ENCODE results near the gene ANKS1B. TPM values are rescaled to one million over a fixed set of nuclear protein-coding genes. Genes with fewer than 3 reads are reported as not detected.

The ANKS1B gene
- total and polyA plus RNA-seq, 2 of the 4 experiments (the other 2 are of a cell fraction) = 0.17 to 0.18 TPM

DNA sequence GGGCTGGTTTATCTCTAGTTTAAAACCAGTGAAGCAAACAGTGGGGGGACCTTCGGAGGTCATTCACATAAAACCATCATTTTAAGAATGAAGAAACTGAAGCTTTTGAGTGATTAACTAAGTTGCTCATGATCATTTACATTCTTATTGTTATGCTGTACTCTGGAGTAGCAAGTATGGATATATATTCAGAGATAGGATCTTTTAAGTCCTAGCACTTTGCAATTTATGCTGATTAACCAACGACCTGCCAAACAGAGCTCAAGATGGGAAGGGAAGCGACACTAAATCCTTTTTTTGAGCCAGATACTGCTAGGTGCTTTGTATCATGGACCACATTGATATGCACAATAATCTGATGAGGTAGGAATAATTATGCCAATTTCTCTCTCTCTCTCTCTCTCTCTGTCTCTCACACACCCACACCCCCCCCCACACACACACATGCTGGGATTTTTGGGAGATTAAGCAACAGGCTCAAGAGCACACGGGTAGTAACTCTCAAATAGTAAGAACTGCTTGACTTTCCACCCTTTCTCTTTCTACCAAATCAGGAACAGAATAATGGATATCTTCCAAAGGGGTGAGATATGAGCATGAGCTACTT is 1036.3 kb downstream of the ANKS1B start:
- no peaks in the 10 kb centered on the region for H3K79me1 ChIP-seq (ENCODE audit: low read depth in 1 of 2, low read length in 2 of 2)
- no peak overlapping the region for H2BK5ac ChIP-seq (ENCODE audit: low read depth, low read length, poor library complexity, severe bottlenecking)
- no peaks in the 10 kb centered on the region for H3K4me1 ChIP-seq (ENCODE audit: control insufficient read depth, insufficient read depth, low read length)
- no peak overlapping the region for H3K4me2 ChIP-seq (ENCODE audit: low read depth, low read length)
- H3K36me3 ChIP-seq (ENCODE audit: control insufficient read depth, insufficient read depth, low read length) = no peaks in the 10 kb centered on the region
- H2AK5ac ChIP-seq (ENCODE audit: low read depth, low read length) = no peak overlapping the region
- TF ChIP-seq USF2 (IDR thresholded peaks at IDR 0.05; ENCODE audit: low read depth, low read length) (no peak), NFE2L2 (IDR thresholded peaks at IDR 0.05; ENCODE audit: low read depth, low read length) (no peak), MAZ (IDR thresholded peaks at IDR 0.05; ENCODE audit: borderline replicate concordance, low read depth, low read length) (no peak), MXI1 (IDR thresholded peaks at IDR 0.05; ENCODE audit: borderline replicate concordance, low read depth, low read length) (no peak), RAD21 (IDR thresholded peaks at IDR 0.05; ENCODE audit: low read length) (no peak), RFX5 (IDR thresholded peaks at IDR 0.05; ENCODE audit: low read depth, low read length) (no peak), RCOR1 (IDR thresholded peaks at IDR 0.05; ENCODE audit: insufficient replicate concordance, low read length) (no peak), BHLHE40 (IDR thresholded peaks at IDR 0.05; ENCODE audit: low read depth, low read length) (no peak), FOS (IDR thresholded peaks at IDR 0.05; ENCODE audit: low read depth, low read length) (no peak), POLR2A (IDR thresholded peaks at IDR 0.05; ENCODE audit: low read depth, low read length) (no peak), MAFK (IDR thresholded peaks at IDR 0.05; ENCODE audit: low read depth, low read length) (no peak)
- TF ChIP-seq, protein P1, sequence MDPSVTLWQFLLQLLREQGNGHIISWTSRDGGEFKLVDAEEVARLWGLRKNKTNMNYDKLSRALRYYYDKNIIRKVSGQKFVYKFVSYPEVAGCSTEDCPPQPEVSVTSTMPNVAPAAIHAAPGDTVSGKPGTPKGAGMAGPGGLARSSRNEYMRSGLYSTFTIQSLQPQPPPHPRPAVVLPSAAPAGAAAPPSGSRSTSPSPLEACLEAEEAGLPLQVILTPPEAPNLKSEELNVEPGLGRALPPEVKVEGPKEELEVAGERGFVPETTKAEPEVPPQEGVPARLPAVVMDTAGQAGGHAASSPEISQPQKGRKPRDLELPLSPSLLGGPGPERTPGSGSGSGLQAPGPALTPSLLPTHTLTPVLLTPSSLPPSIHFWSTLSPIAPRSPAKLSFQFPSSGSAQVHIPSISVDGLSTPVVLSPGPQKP (IDR thresholded peaks at IDR 0.05; ENCODE audit: borderline replicate concordance, low read depth, low read length) = no peak
- ChIA-PET POLR2A (ENCODE audit: unreplicated experiment) (no interaction called here), CTCF (no interaction called here)
- no peaks in the 10 kb centered on the region for H3K27me3 ChIP-seq (ENCODE audit: control insufficient read depth, insufficient read depth, low read length)
- H3K9me1 ChIP-seq (ENCODE audit: insufficient read depth, low read length) = no peaks in the 10 kb centered on the region
- H3K23ac ChIP-seq (ENCODE audit: low read depth, low read length) = no peak overlapping the region
- ATAC-seq (ENCODE audit: low read depth) (no peak), DNase-seq (no peak)
- H2BK120ac ChIP-seq (ENCODE audit: low read depth, low read length) = no peak overlapping the region
- no peak overlapping the region for H2AFZ ChIP-seq (replicated peaks; ENCODE audit: low read length, poor library complexity)
- H4K5ac ChIP-seq (ENCODE audit: low read depth, low read length) = no peak overlapping the region
- H4K8ac ChIP-seq (ENCODE audit: low read depth in 2 of 2, low read length in 2 of 2) = no peak overlapping the region
- H4K20me1 ChIP-seq (ENCODE audit: insufficient read depth, low read length) = no peaks in the 10 kb centered on the region
- H3K4me3 ChIP-seq (ENCODE audit: insufficient read depth, low read depth, low read length) = no peak overlapping the region
- dilution Hi-C loops (cut with HindIII; ENCODE audit: low sequenced_read_pairs, unreplicated experiment) = no loop called here
- no peak overlapping the region; the same call in 1 of the 2 replicates for H3K56ac ChIP-seq (ENCODE audit: extremely low read depth, insufficient read depth, low read length)
- in situ Hi-C loops (cut with MboI; ENCODE audit: low sequenced_read_pairs) = no loop called here
- no peak overlapping the region for H3K4ac ChIP-seq (ENCODE audit: low read depth, low read length)
- H2BK20ac ChIP-seq (ENCODE audit: low read depth, low read length) = no peak overlapping the region
- intact Hi-C loops (cut with micrococcal nuclease) = no loop called here
- no peak overlapping the region for H3K14ac ChIP-seq (replicated peaks; ENCODE audit: low read depth, low read length)
- H3K18ac ChIP-seq (ENCODE audit: low read depth, low read length) = no peak overlapping the region
- H3K9ac ChIP-seq (ENCODE audit: low read depth, low read length) = no peak overlapping the region
- H2BK15ac ChIP-seq (ENCODE audit: low read depth, low read length) = no peak overlapping the region
- H3K9me3 ChIP-seq (ENCODE audit: control insufficient read depth, insufficient read depth, low read length) = no peaks in the 10 kb centered on the region
- H4K91ac ChIP-seq (ENCODE audit: insufficient read depth, low read depth, low read length) = no peak overlapping the region
- no peak overlapping the region for H2AK9ac ChIP-seq (replicated peaks; ENCODE audit: low read depth, low read length, poor library complexity)
- no peak overlapping the region for H3K27ac ChIP-seq (ENCODE audit: insufficient read depth, low read length)
- no TSS peak for BruUV-seq (replicated peaks)
- WGBS, 2 experiments (ENCODE audit: extremely low coverage in 2 of 2, insufficient read length in 1 of 2) = no CpG with 5 or more reads among the region's 4 CpGs

Measured in IMR-90 (cell line).